Suprapubic skin (tissue), 4 donors: Measurements from ENCODE around the gene CDC42SE2. TPM values are rescaled to one million over a fixed set of nuclear protein-coding genes. Genes with fewer than 3 reads are reported as not detected.
A peak's percentile ranks its signal among the peaks of the same experiment; 100 is the strongest.
"Not testable (repeated sequence)": the region's sequence is repeated elsewhere in the genome, so short reads cannot be mapped to it uniquely, and the experiment has no call there.

Experiments
- DNase-seq, 2 donors: peaks; one replicate each; pipeline ENCODE4 v3.0.0-alpha.2; 2019; ENCODE audit warnings: low spot score in 2 of 2
- H3K27ac ChIP-seq: fragments of 200-600 bp; sonication (generic); one replicate; pipeline ENCODE4 v1.5.1; 2019
- H3K27me3 ChIP-seq: fragments of 200-600 bp; sonication (generic); one replicate; pipeline ENCODE4 v1.5.1; 2019
- H3K36me3 ChIP-seq: fragments of 200-600 bp; sonication (generic); one replicate; pipeline ENCODE4 v1.5.1; 2019
- H3K4me1 ChIP-seq: fragments of 200-600 bp; sonication (generic); one replicate; pipeline ENCODE4 v1.5.1; 2019
- H3K4me3 ChIP-seq: fragments of 200-600 bp; sonication (generic); one replicate; pipeline ENCODE4 v1.5.1; 2019; ENCODE audit warnings: mild to moderate bottlenecking
- H3K9me3 ChIP-seq: fragments of 200-600 bp; sonication (generic); one replicate; pipeline ENCODE4 v1.5.1; 2019
- EP300 ChIP-seq: sonication (generic); formaldehyde crosslinking; IDR thresholded peaks from one replicate; pipeline ENCODE4 v1.6.1; 2017; ENCODE audit warnings: antibody characterized with exemption
- POLR2A ChIP-seq, 2 donors: fragments of 450-650 bp; IDR thresholded peaks; one replicate each; pipeline ENCODE4 v1.6.1; 2017; ENCODE audit warnings: antibody characterized with exemption in 2 of 2, mild to moderate bottlenecking in 2 of 2, moderate library complexity in 2 of 2
- POLR2AphosphoS5 ChIP-seq, 3 donors: sonication (generic); formaldehyde crosslinking; IDR thresholded peaks; one replicate each; pipeline ENCODE4 v1.6.1; 2017; ENCODE audit warnings: antibody characterized with exemption in 3 of 3
- WGBS: methylation state at CpG from one replicate; pipeline ENCODE4 v1.1.5; 2018; 5-methylcytosine and 5-hydroxymethylcytosine counted together
- total RNA-seq, 4 donors: library from RNA; depleted of rRNA; stranded (reverse); fragments of >200 nt; gene quantifications; one replicate each; pipeline ENCODE4 v1.1.0, GENCODE V29; 2016
- TF ChIP-seq, protein P1 (sequence below), 2 donors: fragments of 200-600 bp in 1 of 2; fragments of 450-650 bp in 1 of 2; sonication (generic) in 1 of 2; IDR thresholded peaks; one replicate each; pipeline ENCODE4 v1.5.1; 2016 to 2019; ENCODE audit warnings: antibody characterized with exemption in 2 of 2, mild to moderate bottlenecking in 1 of 2, moderate library complexity in 1 of 2

Gene CDC42SE2
- total RNA-seq, 4 donors from 2014 or later: 32.4 to 46.6 (median 36.7) TPM

DNA sequence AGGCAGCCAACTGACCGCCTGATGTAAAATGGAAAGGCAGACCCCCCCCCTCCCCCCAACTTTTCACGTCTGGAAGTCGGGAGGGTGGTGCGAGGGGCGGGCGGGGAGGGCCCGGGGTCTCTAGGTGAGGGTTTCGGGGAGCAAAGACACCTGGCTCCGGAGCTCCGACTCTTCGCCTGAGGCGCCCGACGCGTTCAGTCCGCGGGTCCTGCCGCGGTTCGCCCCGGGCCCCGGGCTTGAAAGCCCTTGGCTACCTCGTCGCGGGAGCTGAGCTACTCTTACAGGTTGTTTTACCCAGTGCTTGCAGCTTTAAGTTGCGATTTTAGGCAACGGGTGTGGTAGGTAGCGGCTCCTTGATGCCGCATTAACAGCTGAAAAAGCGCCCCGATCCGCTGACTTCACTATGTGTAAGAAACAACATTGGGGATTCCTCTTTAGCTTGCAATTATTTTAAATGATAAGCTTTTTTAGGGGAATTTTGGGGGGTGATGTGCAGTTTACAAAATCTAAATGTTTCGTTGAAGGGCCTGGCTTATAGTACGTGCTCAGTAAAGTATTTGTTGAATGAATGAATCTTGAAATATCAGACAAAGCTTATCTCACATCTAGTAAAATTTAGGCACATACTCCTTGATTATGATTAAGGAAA is 722 bp downstream of the CDC42SE2 start:
- Histone ChIP-seq H3K36me3 (no peaks in the 10 kb centered on the region), H3K4me3 (peak overlapping the region; percentile 99), H3K9me3 (no peaks in the 10 kb centered on the region), H3K27ac (peak overlapping the region; percentile 95), H3K27me3 (no peaks in the 10 kb centered on the region), H3K4me1 (peaks cover 58% of the 10 kb centered on the region)
- WGBS: 0% methylated on average over 9 of the region's 34 CpGs
- DNase-seq: no peak
- TF ChIP-seq EP300: no peak
- no peak for TF ChIP-seq POLR2AphosphoS5 (IDR thresholded peaks at IDR 0.05)
- TF ChIP-seq POLR2A (IDR thresholded peaks at IDR 0.05): no peak
- TF ChIP-seq, protein P1, sequence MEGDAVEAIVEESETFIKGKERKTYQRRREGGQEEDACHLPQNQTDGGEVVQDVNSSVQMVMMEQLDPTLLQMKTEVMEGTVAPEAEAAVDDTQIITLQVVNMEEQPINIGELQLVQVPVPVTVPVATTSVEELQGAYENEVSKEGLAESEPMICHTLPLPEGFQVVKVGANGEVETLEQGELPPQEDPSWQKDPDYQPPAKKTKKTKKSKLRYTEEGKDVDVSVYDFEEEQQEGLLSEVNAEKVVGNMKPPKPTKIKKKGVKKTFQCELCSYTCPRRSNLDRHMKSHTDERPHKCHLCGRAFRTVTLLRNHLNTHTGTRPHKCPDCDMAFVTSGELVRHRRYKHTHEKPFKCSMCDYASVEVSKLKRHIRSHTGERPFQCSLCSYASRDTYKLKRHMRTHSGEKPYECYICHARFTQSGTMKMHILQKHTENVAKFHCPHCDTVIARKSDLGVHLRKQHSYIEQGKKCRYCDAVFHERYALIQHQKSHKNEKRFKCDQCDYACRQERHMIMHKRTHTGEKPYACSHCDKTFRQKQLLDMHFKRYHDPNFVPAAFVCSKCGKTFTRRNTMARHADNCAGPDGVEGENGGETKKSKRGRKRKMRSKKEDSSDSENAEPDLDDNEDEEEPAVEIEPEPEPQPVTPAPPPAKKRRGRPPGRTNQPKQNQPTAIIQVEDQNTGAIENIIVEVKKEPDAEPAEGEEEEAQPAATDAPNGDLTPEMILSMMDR (IDR thresholded peaks at IDR 0.05): no peak

DNA sequence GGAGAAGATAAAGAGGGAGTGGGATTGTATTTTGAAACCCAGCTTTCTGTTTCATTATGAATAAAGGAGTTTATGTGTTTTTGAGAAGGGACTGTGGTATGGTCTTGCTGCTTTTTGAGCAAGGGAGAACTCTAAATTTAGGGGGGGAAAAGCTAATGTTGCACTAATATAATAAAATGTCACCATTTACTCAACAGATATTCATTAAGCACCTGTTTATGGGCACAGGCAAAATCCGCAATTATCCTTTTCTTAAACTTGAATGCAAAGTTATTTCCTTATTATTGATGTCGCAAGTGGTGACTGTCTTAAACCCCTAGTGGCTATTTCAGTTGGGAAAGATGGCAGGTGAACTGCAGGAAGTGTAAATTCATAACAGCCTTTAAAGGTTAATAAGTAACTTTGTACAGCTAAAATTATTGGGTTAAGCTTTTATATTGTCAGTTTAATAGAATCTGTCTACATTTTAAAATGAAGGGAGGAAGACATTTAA is 1.5 kb downstream of the CDC42SE2 start:
- TF ChIP-seq EP300 (no peak), POLR2AphosphoS5 (IDR thresholded peaks at IDR 0.05) (no peak), POLR2A (IDR thresholded peaks at IDR 0.05) (no peak)
- TF ChIP-seq, protein P1 (IDR thresholded peaks at IDR 0.05): peak in 1 of 2 donors; percentile 23
- Histone ChIP-seq H3K27ac (no peak overlapping the region), H3K9me3 (no peaks in the 10 kb centered on the region), H3K36me3 (no peaks in the 10 kb centered on the region), H3K4me1 (peaks cover 54% of the 10 kb centered on the region), H3K4me3 (peak overlapping the region; percentile 99), H3K27me3 (no peaks in the 10 kb centered on the region)
- no peak for DNase-seq
- 15% methylated on average over 2 of the region's 2 CpGs for WGBS

DNA sequence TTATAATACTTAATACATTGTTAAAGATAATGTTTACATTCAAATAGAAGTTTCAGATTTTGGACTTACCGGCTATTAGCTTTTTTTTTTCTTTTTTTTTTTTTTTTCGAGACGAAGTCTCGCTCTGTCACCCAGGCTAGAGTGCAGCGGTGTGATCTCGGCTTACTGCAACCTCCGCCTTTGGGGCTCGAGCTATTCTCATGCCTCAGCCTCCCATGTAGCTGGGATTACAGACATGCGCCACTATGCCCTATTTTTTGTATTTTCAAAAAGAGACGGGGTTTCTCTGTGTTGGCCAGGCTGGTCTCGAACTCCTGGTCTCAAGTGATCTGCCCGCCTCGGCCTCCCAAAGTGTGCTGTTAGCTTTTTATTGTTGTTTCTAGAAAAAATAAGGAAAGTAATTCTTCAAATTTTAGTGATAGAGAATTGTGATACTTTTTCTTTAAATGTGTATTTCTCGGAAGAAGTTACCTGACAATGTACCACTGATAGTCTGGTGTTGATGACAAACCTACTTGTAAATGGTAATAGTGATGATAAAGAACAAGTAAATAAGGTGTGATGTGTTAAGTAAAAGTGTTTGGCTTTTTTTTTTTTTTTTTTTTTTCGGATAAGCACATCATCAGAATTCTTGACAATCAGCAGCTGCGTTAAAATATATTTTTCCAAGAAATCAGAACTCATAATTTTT is 2.7 kb downstream of the CDC42SE2 start:
- no peaks in the 10 kb centered on the region for H3K27me3 ChIP-seq
- no peak for DNase-seq
- H3K4me3 ChIP-seq: no peak overlapping the region
- TF ChIP-seq, protein P1 (IDR thresholded peaks at IDR 0.05): no peak
- no peak for TF ChIP-seq POLR2A (IDR thresholded peaks at IDR 0.05)
- TF ChIP-seq EP300: no peak
- TF ChIP-seq POLR2AphosphoS5 (IDR thresholded peaks at IDR 0.05): no peak
- H3K9me3 ChIP-seq: no peaks in the 10 kb centered on the region
- peaks cover 48% of the 10 kb centered on the region for H3K4me1 ChIP-seq
- no peak overlapping the region for H3K27ac ChIP-seq
- 90% methylated on average over 16 of the region's 16 CpGs for WGBS
- no peaks in the 10 kb centered on the region for H3K36me3 ChIP-seq

DNA sequence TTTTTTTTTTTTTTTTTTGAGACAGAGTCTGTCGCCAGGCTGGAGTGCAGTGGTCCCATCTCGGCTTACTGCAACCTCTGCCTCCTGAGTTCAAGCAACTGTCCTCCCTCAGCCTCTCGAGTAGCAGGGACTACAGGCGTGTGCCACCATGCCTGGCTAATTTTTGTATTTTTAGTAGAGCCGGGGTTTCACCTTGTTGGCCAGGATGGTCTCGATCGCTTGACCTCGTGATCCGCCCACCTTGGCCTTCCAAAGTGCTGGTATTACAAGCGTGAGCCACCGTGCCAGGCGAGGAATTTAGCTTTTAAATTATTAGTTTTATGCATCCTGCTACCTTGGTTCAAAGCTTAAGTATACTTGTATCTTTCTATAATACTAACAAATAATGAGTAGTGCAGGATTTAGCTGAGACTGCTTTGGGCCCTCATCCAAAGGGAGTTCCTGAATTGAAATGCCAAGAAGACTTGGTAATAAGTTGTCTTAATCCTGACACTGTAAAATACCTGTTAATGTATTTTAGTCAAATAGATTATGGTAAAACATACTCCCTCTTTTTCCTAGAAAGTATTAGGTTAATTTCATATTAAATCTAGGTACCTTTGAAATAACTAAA is 5.0 kb downstream of the CDC42SE2 start:
- Histone ChIP-seq H3K4me3 (no peak overlapping the region), H3K27ac (no peak overlapping the region), H3K27me3 (no peaks in the 10 kb centered on the region), H3K9me3 (no peaks in the 10 kb centered on the region), H3K4me1 (peaks cover 38% of the 10 kb centered on the region), H3K36me3 (no peaks in the 10 kb centered on the region)
- WGBS: 74% methylated on average over 12 of the region's 12 CpGs
- TF ChIP-seq POLR2AphosphoS5 (IDR thresholded peaks at IDR 0.05): no peak
- TF ChIP-seq EP300: no peak
- TF ChIP-seq, protein P1 (IDR thresholded peaks at IDR 0.05): no peak
- TF ChIP-seq POLR2A (IDR thresholded peaks at IDR 0.05): no peak
- DNase-seq: no peak

DNA sequence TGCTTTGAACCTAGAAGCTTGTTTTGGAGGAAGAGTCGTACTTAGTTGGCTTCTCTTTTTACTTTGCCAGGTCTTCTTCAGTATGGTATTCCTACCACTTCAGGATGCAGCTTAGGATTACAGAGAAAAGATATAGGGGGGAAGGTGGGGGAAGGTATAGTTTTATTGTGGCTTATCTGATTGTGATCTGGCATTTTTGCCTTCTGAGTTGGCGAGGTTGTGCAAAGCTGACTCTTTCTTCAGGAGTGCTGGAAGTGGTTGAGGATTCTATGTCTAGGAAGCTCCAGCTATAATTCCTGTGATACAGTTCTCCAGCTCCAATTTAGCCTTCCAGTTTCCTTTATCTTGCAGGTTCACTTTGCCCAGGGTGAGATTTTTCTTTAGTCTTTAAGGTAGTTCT is 7.0 kb downstream of the CDC42SE2 start:
- peaks cover 29% of the 10 kb centered on the region for H3K4me1 ChIP-seq
- H3K4me3 ChIP-seq: no peak overlapping the region
- no peak overlapping the region for H3K27ac ChIP-seq
- no peak for DNase-seq
- H3K27me3 ChIP-seq: no peaks in the 10 kb centered on the region
- H3K9me3 ChIP-seq: no peaks in the 10 kb centered on the region
- TF ChIP-seq, protein P1 (IDR thresholded peaks at IDR 0.05): no peak
- TF ChIP-seq POLR2AphosphoS5 (IDR thresholded peaks at IDR 0.05) (no peak), POLR2A (IDR thresholded peaks at IDR 0.05) (no peak), EP300 (no peak)
- no peaks in the 10 kb centered on the region for H3K36me3 ChIP-seq
- 50% methylated on average over 2 of the region's 2 CpGs for WGBS

DNA sequence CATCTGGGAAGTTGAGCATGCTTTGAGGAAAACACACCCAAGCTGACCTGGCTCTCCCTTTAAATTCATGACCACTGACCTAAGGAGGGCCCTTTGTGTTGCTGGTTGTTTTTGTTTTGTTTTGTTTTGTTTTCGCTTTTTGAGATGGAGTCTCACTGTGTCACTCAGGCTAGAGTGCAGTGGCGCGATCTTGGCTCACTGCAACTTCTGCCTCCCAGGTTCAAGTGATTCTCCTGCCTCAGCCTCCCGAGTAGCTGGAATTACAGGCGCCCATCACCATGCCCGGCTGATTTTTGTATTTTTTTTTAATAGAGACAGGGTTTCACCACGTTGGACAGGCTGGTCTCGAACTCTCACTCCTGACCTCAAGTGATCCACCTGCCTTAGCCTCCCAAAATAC is 8.0 kb downstream of the CDC42SE2 start:
- H3K9me3 ChIP-seq, H3K4me3 ChIP-seq, H3K27ac ChIP-seq, DNase-seq, H3K27me3 ChIP-seq, H3K36me3 ChIP-seq: not testable (repeated sequence)
- 91% methylated on average over 8 of the region's 8 CpGs for WGBS
- H3K4me1 ChIP-seq: peaks cover 21% of the 10 kb centered on the region
